Dendritic cell treated with granulocyte-macrophage colony-stimulating factor and Interleukin-4, amounts not matched to agents 40 ng/mL and 50 ng/mL, for 4 days (primary cell): ENCODE results near the gene SLC9A1.

Experiments
- H3K27ac Mint-ChIP-seq: one replicate; pipeline ENCODE4 v1.8.0; 2022; ENCODE audit warnings: mild to moderate bottlenecking, mixed read lengths
- H3K27me3 Mint-ChIP-seq: one replicate; pipeline ENCODE4 v1.8.0; 2022; ENCODE audit warnings: mild to moderate bottlenecking, mixed read lengths
- H3K36me3 Mint-ChIP-seq: one replicate; pipeline ENCODE4 v1.8.0; 2022; ENCODE audit warnings: low read depth, mixed read lengths
- H3K4me1 Mint-ChIP-seq: one replicate; pipeline ENCODE4 v1.8.0; 2022; ENCODE audit warnings: low read depth, mixed read lengths
- H3K4me3 Mint-ChIP-seq: one replicate; pipeline ENCODE4 v1.8.0; 2022; ENCODE audit warnings: mild to moderate bottlenecking, moderate library complexity, mixed read lengths
- H3K9me3 Mint-ChIP-seq: one replicate; pipeline ENCODE4 v1.8.0; 2022; ENCODE audit warnings: mixed read lengths
- intact Hi-C: fragments of 100-400 bp; cut with micrococcal nuclease; formaldehyde crosslinking; loops from one replicate; pipeline ENCODE4 v1.15.0; 2022

SLC9A1 gene

GRCh38 chr1:27116232-27116631, 38.7 kb downstream of the SLC9A1 start:
- H3K27me3 Mint-ChIP-seq: no peaks in the 10 kb centered on the region
- H3K27ac Mint-ChIP-seq: peak overlapping the region; percentile 62
- no peaks in the 10 kb centered on the region for H3K9me3 Mint-ChIP-seq
- H3K4me1 Mint-ChIP-seq: peaks cover 90% of the 10 kb centered on the region
- peaks cover 13% of the 10 kb centered on the region for H3K36me3 Mint-ChIP-seq
- intact Hi-C loops: loop anchor here (5.0 kb wide), 1 partner anchor 36 kb away; no protein-coding TSS in a partner anchor
- no peak overlapping the region for H3K4me3 Mint-ChIP-seq

GRCh38 chr1:27114546-27114945, 40.4 kb downstream of the SLC9A1 start:
- no peak overlapping the region for H3K4me3 Mint-ChIP-seq
- intact Hi-C loops: loop anchor here (2.0 kb wide), 1 partner anchor 22 kb away; no protein-coding TSS in a partner anchor
- peak overlapping the region; percentile 62 for H3K27ac Mint-ChIP-seq
- H3K9me3 Mint-ChIP-seq: no peaks in the 10 kb centered on the region
- peaks cover 89% of the 10 kb centered on the region for H3K4me1 Mint-ChIP-seq
- H3K27me3 Mint-ChIP-seq: no peaks in the 10 kb centered on the region
- H3K36me3 Mint-ChIP-seq: peaks cover 14% of the 10 kb centered on the region

GRCh38 chr1:27113861-27114260, 41.1 kb downstream of the SLC9A1 start:
- Mint-ChIP-seq H3K4me3 (no peak overlapping the region), H3K36me3 (peaks cover 21% of the 10 kb centered on the region)

DNA sequence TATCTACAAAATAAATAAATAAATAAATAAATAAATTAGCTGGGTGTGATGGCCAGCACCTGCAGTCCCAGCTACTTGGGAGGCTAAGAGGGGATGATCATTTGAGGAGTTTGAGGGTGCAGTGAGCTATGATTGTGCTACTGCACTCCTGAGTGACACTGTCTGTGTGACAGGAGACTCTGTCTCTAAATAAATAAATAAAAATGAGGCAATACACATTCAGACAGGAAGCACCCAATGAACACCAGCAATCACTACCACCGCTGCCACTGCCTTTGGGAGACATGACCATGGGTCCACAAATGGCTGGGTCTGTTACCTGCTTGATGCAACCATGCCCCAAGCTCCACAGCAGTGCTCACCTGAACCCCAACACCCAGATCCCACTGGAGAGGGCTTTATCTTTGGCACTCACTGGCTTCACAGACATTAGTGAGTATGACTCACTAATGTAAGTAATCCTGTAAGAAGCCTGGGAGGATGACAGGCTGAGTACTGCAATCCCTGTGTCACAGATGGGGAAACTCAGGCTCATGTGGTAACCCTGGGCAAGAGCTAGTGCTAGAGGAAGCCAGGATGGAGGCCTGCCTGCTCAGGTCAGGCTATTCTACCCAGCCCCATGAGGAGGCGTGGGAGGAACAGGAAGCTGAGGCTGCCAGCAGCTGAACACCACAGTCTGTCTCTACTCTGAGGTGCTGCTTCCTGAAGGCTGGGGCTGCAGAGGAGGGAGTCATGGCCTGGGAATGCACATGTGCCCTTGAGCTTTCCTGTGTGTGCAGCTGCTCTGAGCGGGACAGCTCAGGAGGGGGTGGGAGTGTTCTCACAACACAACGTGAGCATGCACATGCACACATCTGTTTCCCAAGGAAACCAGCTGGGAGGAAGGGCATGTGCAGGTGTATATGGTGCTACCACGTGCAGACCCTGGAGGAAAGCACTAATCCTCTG, 43.0 kb downstream of the SLC9A1 start:
- Mint-ChIP-seq H3K27me3 (no peaks in the 10 kb centered on the region), H3K36me3 (peaks cover 29% of the 10 kb centered on the region), H3K4me1 (peaks cover 76% of the 10 kb centered on the region), H3K9me3 (no peaks in the 10 kb centered on the region), H3K4me3 (peak overlapping the region; percentile 34), H3K27ac (peak overlapping the region; percentile 32)
- intact Hi-C loops: no loop called here

More at GRCh38 chr1:27113861-27114260, 41.1 kb downstream of the SLC9A1 start:
- H3K27ac Mint-ChIP-seq: peak overlapping the region; percentile 62
- H3K4me1 Mint-ChIP-seq: peaks cover 89% of the 10 kb centered on the region
- H3K9me3 Mint-ChIP-seq: no peaks in the 10 kb centered on the region
- H3K27me3 Mint-ChIP-seq: no peaks in the 10 kb centered on the region
- intact Hi-C loops: loop anchor here (2.0 kb wide), 1 partner anchor 23 kb away; no protein-coding TSS in a partner anchor

- Mint-ChIP-seq H3K9me3 (no peaks in the 10 kb centered on the region), H3K27me3 (no peaks in the 10 kb centered on the region), H3K4me3 (no peak overlapping the region), H3K4me1 (peaks cover 69% of the 10 kb centered on the region), H3K27ac (peak overlapping the region; percentile 14), H3K36me3 (peaks cover 40% of the 10 kb centered on the region)
- intact Hi-C loops: no loop called here
Measured at GRCh38 chr1:27109103-27109822, 45.7 kb downstream of the SLC9A1 start.

DNA sequence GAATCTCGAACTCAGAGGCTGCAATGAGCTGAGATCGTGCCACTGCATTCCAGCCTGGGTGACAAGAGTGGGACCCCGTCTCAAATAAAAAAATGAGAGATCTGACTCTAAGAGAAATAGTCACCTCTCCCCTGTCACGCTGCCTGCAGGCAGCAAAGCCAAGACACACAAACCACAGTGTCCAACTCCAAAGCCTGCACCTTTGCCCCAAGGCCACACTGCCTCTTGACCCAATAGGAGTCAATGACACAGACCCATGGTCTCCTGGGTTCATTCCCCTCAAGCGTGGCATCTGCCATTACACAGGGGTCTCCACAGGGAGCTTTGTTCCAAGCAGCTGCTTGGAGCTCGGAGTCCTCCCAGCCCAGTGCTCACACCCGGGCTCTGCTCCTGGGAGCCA, 46.3 kb downstream of the SLC9A1 start:
- Mint-ChIP-seq H3K27ac (peak overlapping the region; percentile 14), H3K4me1 (peaks cover 62% of the 10 kb centered on the region), H3K36me3 (peaks cover 37% of the 10 kb centered on the region), H3K4me3 (no peak overlapping the region), H3K9me3 (no peaks in the 10 kb centered on the region), H3K27me3 (no peaks in the 10 kb centered on the region)
- intact Hi-C loops: no loop called here

DNA sequence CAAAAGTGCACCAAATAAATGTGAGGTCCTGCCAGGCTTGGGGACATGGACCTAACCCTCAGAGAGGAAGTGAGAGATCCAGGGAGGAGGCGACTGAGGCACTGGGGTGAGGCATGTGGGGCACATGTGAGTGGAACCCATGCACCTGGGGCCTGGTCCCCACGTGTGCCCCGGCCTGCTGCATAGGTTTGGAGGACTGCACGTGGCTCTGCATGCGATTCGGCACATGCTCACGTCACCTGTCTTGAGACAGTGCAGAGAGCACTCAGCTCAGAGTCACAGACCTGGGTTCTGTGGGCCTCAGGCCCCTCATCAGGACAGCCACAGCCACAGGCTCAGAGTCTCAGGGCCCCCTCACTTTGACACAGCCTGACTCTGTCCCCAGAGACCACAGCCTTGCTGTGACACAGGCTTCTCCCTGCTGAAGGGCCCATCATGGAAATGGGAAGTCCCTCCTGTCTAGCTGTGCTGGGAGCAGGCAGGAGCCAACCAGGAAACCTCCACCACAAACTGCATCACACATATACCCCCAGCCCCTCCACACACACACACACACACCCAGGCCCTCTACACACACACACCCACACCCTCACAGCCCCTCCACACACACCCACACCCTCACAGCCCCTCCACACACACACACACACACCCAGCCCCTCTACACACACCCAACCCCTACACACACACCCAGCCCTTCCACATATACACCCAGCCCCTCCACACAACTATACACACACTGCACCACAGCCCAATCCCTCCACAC, 48.2 kb downstream of the SLC9A1 start:
- H3K4me3 Mint-ChIP-seq: no peak overlapping the region
- H3K27ac Mint-ChIP-seq: peak overlapping the region; percentile 54
- intact Hi-C loops: no loop called here
- peaks cover 54% of the 10 kb centered on the region for H3K4me1 Mint-ChIP-seq
- H3K27me3 Mint-ChIP-seq: no peaks in the 10 kb centered on the region
- no peaks in the 10 kb centered on the region for H3K9me3 Mint-ChIP-seq
- peaks cover 47% of the 10 kb centered on the region for H3K36me3 Mint-ChIP-seq

DNA sequence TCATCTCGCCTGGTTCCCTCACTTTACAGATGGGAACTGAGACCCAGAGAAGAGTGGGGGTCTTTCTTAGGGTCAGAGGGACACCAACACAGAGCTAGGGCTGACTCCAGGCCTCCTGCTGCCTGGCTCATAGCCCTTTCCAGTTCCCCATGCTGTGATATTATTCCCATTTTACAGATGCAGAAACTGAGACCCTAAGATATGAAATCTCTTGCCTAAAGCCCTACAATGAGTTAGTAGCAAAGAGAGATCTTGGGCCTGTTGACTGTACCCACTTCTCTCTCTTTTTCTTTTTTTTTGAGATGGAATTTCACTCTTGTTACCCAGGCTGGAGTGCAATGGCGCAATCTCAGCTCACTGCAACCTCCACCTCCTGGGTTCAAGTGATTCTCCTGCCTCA, 49.9 kb downstream of the SLC9A1 start:
- H3K36me3 Mint-ChIP-seq: peaks cover 64% of the 10 kb centered on the region
- H3K9me3 Mint-ChIP-seq: no peaks in the 10 kb centered on the region
- H3K27me3 Mint-ChIP-seq: no peaks in the 10 kb centered on the region
- no peak overlapping the region for H3K27ac Mint-ChIP-seq
- H3K4me3 Mint-ChIP-seq: no peak overlapping the region
- H3K4me1 Mint-ChIP-seq: peaks cover 52% of the 10 kb centered on the region
- intact Hi-C loops: no loop called here

GRCh38 chr1:27103498-27103897, 51.4 kb downstream of the SLC9A1 start:
- H3K27ac Mint-ChIP-seq: no peak overlapping the region
- peaks cover 58% of the 10 kb centered on the region for H3K4me1 Mint-ChIP-seq
- no peaks in the 10 kb centered on the region for H3K27me3 Mint-ChIP-seq
- H3K4me3 Mint-ChIP-seq: no peak overlapping the region
- intact Hi-C loops: loop anchor here (1.0 to 5.0 kb wide), 2 partner anchors 94 to 181 kb away; no protein-coding TSS in a partner anchor
- peaks cover 61% of the 10 kb centered on the region for H3K36me3 Mint-ChIP-seq
- H3K9me3 Mint-ChIP-seq: no peaks in the 10 kb centered on the region

DNA sequence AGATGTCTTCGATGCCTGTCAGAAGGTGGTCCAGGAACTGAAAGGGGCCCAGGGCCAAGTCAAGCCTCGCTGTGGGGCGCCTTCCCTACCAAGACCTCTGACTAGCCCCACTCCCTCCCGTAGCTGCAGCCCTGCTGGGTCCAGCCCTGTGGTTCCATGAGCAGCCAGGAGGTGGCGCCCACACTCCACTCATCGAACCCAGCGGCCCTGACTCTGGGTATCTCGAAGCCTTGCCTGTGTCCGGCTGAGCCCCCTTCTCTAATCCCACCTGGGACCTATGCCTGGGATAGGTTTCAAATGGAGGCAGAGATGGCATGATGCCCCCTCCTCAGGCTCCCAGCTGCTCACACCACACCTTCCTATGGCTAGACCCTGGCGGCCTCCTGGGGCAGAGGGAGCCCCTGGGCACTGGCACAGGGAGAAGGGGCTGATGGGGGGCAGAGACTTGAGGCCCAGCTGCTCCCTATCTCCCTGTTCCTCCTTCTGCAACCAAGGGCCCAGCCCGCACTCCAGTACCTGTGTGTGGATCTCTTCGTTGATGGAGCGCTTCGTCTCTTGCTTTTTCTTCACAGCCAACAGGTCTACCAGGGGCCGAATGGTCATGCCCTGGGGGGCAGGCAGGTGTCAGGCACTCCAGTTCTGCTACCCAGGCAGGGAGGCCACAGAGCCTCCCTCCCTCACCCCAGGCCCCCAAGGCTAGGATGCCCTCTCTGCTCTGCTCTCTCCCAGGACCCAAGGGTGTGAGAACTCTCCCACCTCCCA, 52.0 kb downstream of the SLC9A1 start:
- no peak overlapping the region for H3K27ac Mint-ChIP-seq
- H3K27me3 Mint-ChIP-seq: no peaks in the 10 kb centered on the region
- H3K4me1 Mint-ChIP-seq: peaks cover 64% of the 10 kb centered on the region
- H3K36me3 Mint-ChIP-seq: peaks cover 61% of the 10 kb centered on the region
- intact Hi-C loops: loop anchor here (1.0 to 5.0 kb wide), 2 partner anchors 94 to 181 kb away; no protein-coding TSS in a partner anchor
- H3K4me3 Mint-ChIP-seq: no peak overlapping the region
- H3K9me3 Mint-ChIP-seq: no peaks in the 10 kb centered on the region

DNA sequence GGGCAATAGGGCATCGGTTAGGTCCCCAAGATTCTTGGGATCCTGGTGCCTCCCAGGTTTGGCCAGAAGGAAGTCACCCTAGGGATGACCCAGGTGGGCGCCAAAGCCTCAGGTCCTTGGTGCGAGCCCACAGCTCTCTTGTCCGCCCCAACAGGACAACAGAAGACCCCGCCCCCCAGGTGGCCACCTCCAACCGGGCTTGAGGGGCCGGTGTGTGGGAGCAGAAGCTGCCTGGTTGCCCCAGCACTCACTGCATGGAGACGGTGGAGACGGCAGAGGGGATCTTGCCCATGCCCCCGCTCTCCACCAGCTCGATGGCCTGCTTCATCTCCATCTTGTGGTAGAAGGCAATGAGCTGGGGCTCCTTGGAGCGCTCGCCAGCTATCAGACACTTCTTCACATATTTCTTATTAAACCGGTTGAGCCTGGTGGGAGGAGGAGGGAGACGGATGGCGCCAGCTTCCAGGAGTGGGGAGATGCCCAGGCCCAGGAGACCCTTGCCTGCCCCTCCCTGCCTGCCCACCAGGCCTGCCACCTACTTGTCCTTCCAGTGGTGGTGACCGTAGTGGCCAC, 52.7 kb downstream of the SLC9A1 start:
- H3K36me3 Mint-ChIP-seq: peaks cover 57% of the 10 kb centered on the region
- intact Hi-C loops: loop anchor here (5.0 kb wide), 1 partner anchor 95 kb away; no protein-coding TSS in a partner anchor

GRCh38 chr1:27101696-27102095, 53.2 kb downstream of the SLC9A1 start:
- Mint-ChIP-seq H3K4me3 (no peak overlapping the region), H3K36me3 (peaks cover 54% of the 10 kb centered on the region), H3K9me3 (no peaks in the 10 kb centered on the region), H3K27me3 (no peaks in the 10 kb centered on the region), H3K4me1 (peaks cover 58% of the 10 kb centered on the region), H3K27ac (no peak overlapping the region)
- intact Hi-C loops: loop anchor here (5.0 kb wide), 1 partner anchor 96 kb away; no protein-coding TSS in a partner anchor

More for the DNA sequence above, 52.7 kb downstream of the SLC9A1 start:
- no peaks in the 10 kb centered on the region for H3K9me3 Mint-ChIP-seq
- H3K27ac Mint-ChIP-seq: no peak overlapping the region
- peaks cover 63% of the 10 kb centered on the region for H3K4me1 Mint-ChIP-seq
- H3K27me3 Mint-ChIP-seq: no peaks in the 10 kb centered on the region
- H3K4me3 Mint-ChIP-seq: no peak overlapping the region
